ENCODE data around the gene CNN2.
"Not testable (repeated sequence)": the region's sequence is repeated elsewhere in the genome, so short reads cannot be mapped to it uniquely, and the experiment has no call there.

CNN2 gene

GRCh38 chr19:1025080-1025479 is 1.3 kb upstream of the CNN2 start:
- DNase-seq, H3K4me3 Mint-ChIP-seq, H3K9me3 Mint-ChIP-seq, H3K27ac Mint-ChIP-seq, H3K27me3 Mint-ChIP-seq: not testable (repeated sequence)
- peaks cover 18% of the 10 kb centered on the region for H3K36me3 Mint-ChIP-seq (ENCODE audit: low read depth)
- H3K4me1 Mint-ChIP-seq (ENCODE audit: low read depth): peaks cover 30% of the 10 kb centered on the region

- Mint-ChIP-seq H3K4me3 (peak overlapping the region; percentile 89), H3K4me1 (ENCODE audit: low read depth) (peaks cover 31% of the 10 kb centered on the region), H3K27ac (peak overlapping the region; percentile 91), H3K9me3 (no peaks in the 10 kb centered on the region), H3K36me3 (ENCODE audit: low read depth) (peaks cover 24% of the 10 kb centered on the region), H3K27me3 (no peaks in the 10 kb centered on the region)
- DNase-seq: peak; percentile 60
Measured at GRCh38 chr19:1026783-1027649, 608 bp downstream of the CNN2 start.

GRCh38 chr19:1027650-1028061 is 1.2 kb downstream of the CNN2 start:
- Mint-ChIP-seq H3K27me3 (no peaks in the 10 kb centered on the region), H3K4me3 (peak overlapping the region; percentile 89), H3K4me1 (ENCODE audit: low read depth) (peaks cover 35% of the 10 kb centered on the region), H3K36me3 (ENCODE audit: low read depth) (peaks cover 30% of the 10 kb centered on the region), H3K9me3 (no peaks in the 10 kb centered on the region), H3K27ac (peak overlapping the region; percentile 91)
- DNase-seq: no peak

- DNase-seq: peak; percentile 69
- H3K36me3 Mint-ChIP-seq (ENCODE audit: low read depth): peaks cover 37% of the 10 kb centered on the region
- H3K27ac Mint-ChIP-seq: peak overlapping the region; percentile 81
- H3K4me1 Mint-ChIP-seq (ENCODE audit: low read depth): peaks cover 37% of the 10 kb centered on the region
- H3K27me3 Mint-ChIP-seq: no peaks in the 10 kb centered on the region
- H3K9me3 Mint-ChIP-seq: no peaks in the 10 kb centered on the region
- H3K4me3 Mint-ChIP-seq: peak overlapping the region; percentile 89
Measured at GRCh38 chr19:1028062-1028926, 1.9 kb downstream of the CNN2 start.

GRCh38 chr19:1032264-1032867 is 6.0 kb downstream of the CNN2 start:
- Mint-ChIP-seq H3K9me3 (no peaks in the 10 kb centered on the region), H3K4me1 (ENCODE audit: low read depth) (peaks cover 33% of the 10 kb centered on the region), H3K4me3 (no peak overlapping the region), H3K27me3 (no peaks in the 10 kb centered on the region), H3K27ac (peak overlapping the region; percentile 33), H3K36me3 (ENCODE audit: low read depth) (peaks cover 48% of the 10 kb centered on the region)
- no peak for DNase-seq

- Mint-ChIP-seq H3K9me3 (no peaks in the 10 kb centered on the region), H3K27ac (no peak overlapping the region), H3K36me3 (ENCODE audit: low read depth) (peaks cover 54% of the 10 kb centered on the region), H3K4me3 (no peak overlapping the region), H3K27me3 (no peaks in the 10 kb centered on the region), H3K4me1 (ENCODE audit: low read depth) (peaks cover 49% of the 10 kb centered on the region)
- DNase-seq: no peak
Measured at GRCh38 chr19:1035998-1036621, 9.7 kb downstream of the CNN2 start.

GRCh38 chr19:1037621-1038064 is 11.2 kb downstream of the CNN2 start:
- peak overlapping the region; percentile 51 for H3K4me3 Mint-ChIP-seq
- H3K27me3 Mint-ChIP-seq: no peaks in the 10 kb centered on the region
- no peak for DNase-seq
- peaks cover 53% of the 10 kb centered on the region for H3K4me1 Mint-ChIP-seq (ENCODE audit: low read depth)
- H3K36me3 Mint-ChIP-seq (ENCODE audit: low read depth): peaks cover 44% of the 10 kb centered on the region
- H3K9me3 Mint-ChIP-seq: no peaks in the 10 kb centered on the region
- H3K27ac Mint-ChIP-seq: peak overlapping the region; percentile 88

- no peaks in the 10 kb centered on the region for H3K27me3 Mint-ChIP-seq
- peaks cover 36% of the 10 kb centered on the region for H3K36me3 Mint-ChIP-seq (ENCODE audit: low read depth)
- peak overlapping the region; percentile 88 for H3K27ac Mint-ChIP-seq
- DNase-seq: no peak
- peak overlapping the region; percentile 51 for H3K4me3 Mint-ChIP-seq
- H3K9me3 Mint-ChIP-seq: no peaks in the 10 kb centered on the region
- H3K4me1 Mint-ChIP-seq (ENCODE audit: low read depth): peaks cover 49% of the 10 kb centered on the region
Measured at GRCh38 chr19:1038978-1039645, 12.7 kb downstream of the CNN2 start.

- Mint-ChIP-seq H3K4me1 (ENCODE audit: low read depth) (peaks cover 49% of the 10 kb centered on the region), H3K27ac (peak within 1 kb of the TSS; percentile 88), H3K4me3 (peak within 1 kb of the TSS; percentile 85), H3K9me3 (no peaks in the 10 kb centered on the region), H3K27me3 (no peaks in the 10 kb centered on the region), H3K36me3 (ENCODE audit: low read depth) (peaks cover 38% of the 10 kb centered on the region)
- DNase-seq: peak; percentile 100
Measured at GRCh38 chr19:1039646-1040475, 13.5 kb downstream of the CNN2 start, which contains the start of gene ABCA7. TSS of gene ABCA7 (plus strand) at chr19:1040107. CDS start at chr19:1041362, 1,255 bp downstream.

- Mint-ChIP-seq H3K4me3 (peak overlapping the region; percentile 85), H3K27ac (peak overlapping the region; percentile 88), H3K9me3 (no peaks in the 10 kb centered on the region), H3K36me3 (ENCODE audit: low read depth) (peaks cover 36% of the 10 kb centered on the region), H3K27me3 (no peaks in the 10 kb centered on the region), H3K4me1 (ENCODE audit: low read depth) (peaks cover 48% of the 10 kb centered on the region)
- peak; percentile 91 for DNase-seq
Measured at GRCh38 chr19:1040476-1041271, 14.3 kb downstream of the CNN2 start.

- no peaks in the 10 kb centered on the region for H3K9me3 Mint-ChIP-seq
- peak overlapping the region; percentile 88 for H3K27ac Mint-ChIP-seq
- no peak for DNase-seq
- H3K4me3 Mint-ChIP-seq: peak overlapping the region; percentile 85
- H3K36me3 Mint-ChIP-seq (ENCODE audit: low read depth): peaks cover 30% of the 10 kb centered on the region
- H3K4me1 Mint-ChIP-seq (ENCODE audit: low read depth): peaks cover 48% of the 10 kb centered on the region
- no peaks in the 10 kb centered on the region for H3K27me3 Mint-ChIP-seq
Measured at GRCh38 chr19:1041272-1041834, 14.9 kb downstream of the CNN2 start.

All from activated T-cell treated with anti-CD3 and anti-CD28 coated beads, Interleukin-2, amount 50 U/mL, for 24 hours (primary cell).